MM.1S (cell line): ENCODE measurements around the gene TMEM175.

ENCODE experiments used
- DNase-seq: peaks from one replicate; pipeline ENCODE4 v3.0.0-alpha.2; 2015
- H2AFZ ChIP-seq: fragments of 300-600 bp; sonication (generic); 2 replicates; pipeline ENCODE4 v1.6.0; 2016; ENCODE audit warnings: antibody characterized with exemption, low read length
- H3F3A ChIP-seq: fragments of 300-600 bp; sonication (generic); 2 replicates; pipeline ENCODE4 v1.6.1; 2016; ENCODE audit warnings: mild to moderate bottlenecking, antibody characterized with exemption, low read length, moderate library complexity, mixed read lengths; ENCODE audit not compliant: insufficient read depth
- H3K27ac ChIP-seq: fragments of 300-600 bp; sonication (generic); 2 replicates; pipeline ENCODE4 v1.5.1; 2016; ENCODE audit warnings: mild to moderate bottlenecking, low read length
- H3K27me3 ChIP-seq: fragments of 300-600 bp; sonication (generic); replicated peaks from 2 replicates; pipeline ENCODE4 v1.6.0; 2016; ENCODE audit warnings: low read length; ENCODE audit not compliant: insufficient read depth
- H3K36me3 ChIP-seq: fragments of 300-600 bp; sonication (generic); replicated peaks from 2 replicates; pipeline ENCODE4 v1.6.1; 2016; ENCODE audit warnings: mild to moderate bottlenecking, low read length, mixed read lengths; ENCODE audit not compliant: insufficient read depth
- H3K4me1 ChIP-seq: fragments of 300-600 bp; sonication (generic); 2 replicates; pipeline ENCODE4 v1.6.1; 2016; ENCODE audit warnings: low read length, mixed read lengths
- H3K4me2 ChIP-seq: fragments of 300-600 bp; sonication (generic); 2 replicates; pipeline ENCODE4 v1.6.0; 2016; ENCODE audit warnings: low read depth, low read length
- H3K4me3 ChIP-seq: fragments of 300-600 bp; sonication (generic); 2 replicates; pipeline ENCODE4 v1.5.1; 2016; ENCODE audit warnings: low read length, mixed read lengths
- H3K79me2 ChIP-seq: fragments of 300-600 bp; sonication (generic); 2 replicates; pipeline ENCODE4 v1.6.1; 2016; ENCODE audit warnings: mixed run types, low read length, mixed read lengths
- H3K9ac ChIP-seq: fragments of 300-600 bp; sonication (generic); 2 replicates; pipeline ENCODE4 v1.6.1; 2016; ENCODE audit warnings: low read length, mixed read lengths
- H3K9me2 ChIP-seq: fragments of 300-600 bp; sonication (generic); replicated peaks from 2 replicates; pipeline ENCODE4 v1.6.1; 2016; ENCODE audit warnings: mild to moderate bottlenecking, low read length, mixed read lengths; ENCODE audit not compliant: insufficient read depth
- H3K9me3 ChIP-seq: fragments of 300-600 bp; sonication (generic); replicated peaks from 2 replicates; pipeline ENCODE4 v1.6.1; 2016; ENCODE audit warnings: mild to moderate bottlenecking, low read length, mixed read lengths; ENCODE audit not compliant: insufficient read depth
- H4K20me1 ChIP-seq: fragments of 300-600 bp; sonication (generic); 2 replicates; pipeline ENCODE4 v1.6.1; 2016; ENCODE audit warnings: mild to moderate bottlenecking, low read length, moderate library complexity, mixed read lengths; ENCODE audit not compliant: insufficient read depth
- EZH2 ChIP-seq: fragments of 300-600 bp; sonication (generic); optimal IDR thresholded peaks from 2 replicates; pipeline ENCODE3; 2017; ENCODE audit warnings: low read depth, mild to moderate bottlenecking, antibody characterized with exemption, low read length, mixed read lengths
- EZH2phosphoT487 ChIP-seq: fragments of 300-600 bp; sonication (generic); IDR thresholded peaks from 2 replicates; pipeline ENCODE4 v1.6.1; 2018; ENCODE audit warnings: antibody characterized with exemption, low read length
- TF ChIP-seq, protein P1 (sequence below): fragments of 300-600 bp; sonication (generic); IDR thresholded peaks from 2 replicates; pipeline ENCODE4 v1.5.1; 2016; ENCODE audit warnings: antibody characterized with exemption, low read length, mixed read lengths

Gene TMEM175, protein sequence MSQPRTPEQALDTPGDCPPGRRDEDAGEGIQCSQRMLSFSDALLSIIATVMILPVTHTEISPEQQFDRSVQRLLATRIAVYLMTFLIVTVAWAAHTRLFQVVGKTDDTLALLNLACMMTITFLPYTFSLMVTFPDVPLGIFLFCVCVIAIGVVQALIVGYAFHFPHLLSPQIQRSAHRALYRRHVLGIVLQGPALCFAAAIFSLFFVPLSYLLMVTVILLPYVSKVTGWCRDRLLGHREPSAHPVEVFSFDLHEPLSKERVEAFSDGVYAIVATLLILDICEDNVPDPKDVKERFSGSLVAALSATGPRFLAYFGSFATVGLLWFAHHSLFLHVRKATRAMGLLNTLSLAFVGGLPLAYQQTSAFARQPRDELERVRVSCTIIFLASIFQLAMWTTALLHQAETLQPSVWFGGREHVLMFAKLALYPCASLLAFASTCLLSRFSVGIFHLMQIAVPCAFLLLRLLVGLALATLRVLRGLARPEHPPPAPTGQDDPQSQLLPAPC

DNA sequence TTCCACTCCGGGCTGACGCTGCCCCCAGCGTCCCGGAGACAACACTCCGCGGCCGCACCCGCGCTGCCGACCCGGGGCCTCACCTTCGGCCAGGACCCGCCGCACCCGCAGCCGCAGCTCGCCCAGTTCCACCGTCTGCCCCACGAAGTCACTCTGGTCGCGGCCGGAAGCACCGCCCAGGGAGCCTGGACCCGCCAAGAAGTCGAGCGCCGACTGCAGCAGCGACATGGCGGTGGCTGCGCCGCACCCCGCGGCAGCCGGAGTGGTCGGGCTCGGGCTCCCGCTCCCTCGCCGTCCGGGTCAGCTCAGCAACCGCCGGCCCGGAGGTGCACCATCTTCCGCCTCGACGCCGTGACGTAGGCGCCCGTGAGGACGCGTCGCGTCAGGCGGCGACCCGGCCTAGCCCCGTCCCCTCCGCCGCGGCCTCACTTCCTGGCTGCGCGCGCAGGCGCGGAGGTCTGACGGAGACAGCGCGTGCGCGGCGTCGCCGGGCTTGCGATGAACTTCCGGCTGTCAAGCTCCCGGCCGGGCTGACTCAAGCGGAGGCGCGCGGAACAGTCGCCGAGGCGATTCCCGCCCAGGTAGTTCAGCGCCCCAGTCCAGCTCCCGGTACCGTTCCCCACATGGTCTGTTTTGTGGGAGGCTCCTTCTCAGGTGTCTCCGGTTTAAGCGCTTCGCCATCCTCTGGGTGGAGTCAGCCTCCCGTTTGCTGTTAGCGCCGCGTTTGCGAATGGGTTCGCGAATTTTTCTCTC, at the start of gene TMEM175, which contains the start of gene GAK:
Gene TMEM175 (plus strand): TSS at position 501 of the 753 bp plus-strand sequence. CDS start 15,280 bp downstream, outside the sequence.
Gene GAK (minus strand): TSS at position 357 of the 753 bp plus-strand sequence. CDS start 129 bp downstream, at position 228.
- Histone ChIP-seq H3K27ac (peak within 1 kb of the TSS; percentile 79), H3K4me2 (peak within 1 kb of the TSS; percentile 86), H4K20me1 (no peaks in the 10 kb centered on the region), H2AFZ (peak within 1 kb of the TSS; percentile 83), H3K36me3 (no peaks in the 10 kb centered on the region), H3F3A (peaks cover 8% of the 10 kb centered on the region), H3K9me2 (no peaks in the 10 kb centered on the region), H3K9me3 (no peaks in the 10 kb centered on the region), H3K27me3 (no peaks in the 10 kb centered on the region), H3K79me2 (peaks cover 51% of the 10 kb centered on the region), H3K4me1 (peaks cover 5% of the 10 kb centered on the region), H3K9ac (peak within 1 kb of the TSS; percentile 98), H3K4me3 (peak within 1 kb of the TSS; percentile 98)
- TF ChIP-seq EZH2, result no peak
- TF ChIP-seq EZH2phosphoT487, result no peak
- TF ChIP-seq, protein P1, sequence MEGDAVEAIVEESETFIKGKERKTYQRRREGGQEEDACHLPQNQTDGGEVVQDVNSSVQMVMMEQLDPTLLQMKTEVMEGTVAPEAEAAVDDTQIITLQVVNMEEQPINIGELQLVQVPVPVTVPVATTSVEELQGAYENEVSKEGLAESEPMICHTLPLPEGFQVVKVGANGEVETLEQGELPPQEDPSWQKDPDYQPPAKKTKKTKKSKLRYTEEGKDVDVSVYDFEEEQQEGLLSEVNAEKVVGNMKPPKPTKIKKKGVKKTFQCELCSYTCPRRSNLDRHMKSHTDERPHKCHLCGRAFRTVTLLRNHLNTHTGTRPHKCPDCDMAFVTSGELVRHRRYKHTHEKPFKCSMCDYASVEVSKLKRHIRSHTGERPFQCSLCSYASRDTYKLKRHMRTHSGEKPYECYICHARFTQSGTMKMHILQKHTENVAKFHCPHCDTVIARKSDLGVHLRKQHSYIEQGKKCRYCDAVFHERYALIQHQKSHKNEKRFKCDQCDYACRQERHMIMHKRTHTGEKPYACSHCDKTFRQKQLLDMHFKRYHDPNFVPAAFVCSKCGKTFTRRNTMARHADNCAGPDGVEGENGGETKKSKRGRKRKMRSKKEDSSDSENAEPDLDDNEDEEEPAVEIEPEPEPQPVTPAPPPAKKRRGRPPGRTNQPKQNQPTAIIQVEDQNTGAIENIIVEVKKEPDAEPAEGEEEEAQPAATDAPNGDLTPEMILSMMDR, result no peak
- peak; percentile 97 for DNase-seq

DNA sequence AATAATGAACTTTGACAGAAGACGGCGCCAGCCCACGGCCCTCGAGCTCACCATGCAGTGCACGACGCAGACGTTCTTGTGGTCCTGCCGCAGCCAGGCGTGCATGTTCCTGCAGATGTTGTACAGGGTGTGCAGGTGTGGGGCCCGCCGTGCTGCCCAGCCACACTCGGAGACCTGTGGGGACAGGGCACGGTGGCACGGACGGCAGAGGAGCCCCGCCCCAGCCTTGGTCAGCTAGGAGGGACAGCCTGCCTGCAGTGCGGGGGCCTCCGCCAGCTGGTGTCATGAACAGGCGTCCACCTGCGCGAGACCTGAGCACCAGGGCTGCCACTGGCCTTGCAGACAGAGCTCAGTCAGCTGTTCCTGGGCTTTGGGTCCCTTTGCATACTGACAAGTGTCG, 49.6 kb upstream of the TMEM175 start:
- Histone ChIP-seq H3K9me3 (no peaks in the 10 kb centered on the region), H3F3A (no peaks in the 10 kb centered on the region), H4K20me1 (no peaks in the 10 kb centered on the region), H2AFZ (no peak overlapping the region), H3K27me3 (no peaks in the 10 kb centered on the region), H3K36me3 (no peaks in the 10 kb centered on the region; the same call in 1 of the 2 replicates), H3K9me2 (no peaks in the 10 kb centered on the region), H3K4me1 (no peaks in the 10 kb centered on the region), H3K9ac (no peak overlapping the region), H3K4me2 (no peak overlapping the region), H3K4me3 (no peak overlapping the region), H3K79me2 (no peaks in the 10 kb centered on the region), H3K27ac (no peak overlapping the region)
- no peak for DNase-seq
- TF ChIP-seq EZH2 (no peak), EZH2phosphoT487 (no peak)
- TF ChIP-seq, protein P1, result no peak

DNA sequence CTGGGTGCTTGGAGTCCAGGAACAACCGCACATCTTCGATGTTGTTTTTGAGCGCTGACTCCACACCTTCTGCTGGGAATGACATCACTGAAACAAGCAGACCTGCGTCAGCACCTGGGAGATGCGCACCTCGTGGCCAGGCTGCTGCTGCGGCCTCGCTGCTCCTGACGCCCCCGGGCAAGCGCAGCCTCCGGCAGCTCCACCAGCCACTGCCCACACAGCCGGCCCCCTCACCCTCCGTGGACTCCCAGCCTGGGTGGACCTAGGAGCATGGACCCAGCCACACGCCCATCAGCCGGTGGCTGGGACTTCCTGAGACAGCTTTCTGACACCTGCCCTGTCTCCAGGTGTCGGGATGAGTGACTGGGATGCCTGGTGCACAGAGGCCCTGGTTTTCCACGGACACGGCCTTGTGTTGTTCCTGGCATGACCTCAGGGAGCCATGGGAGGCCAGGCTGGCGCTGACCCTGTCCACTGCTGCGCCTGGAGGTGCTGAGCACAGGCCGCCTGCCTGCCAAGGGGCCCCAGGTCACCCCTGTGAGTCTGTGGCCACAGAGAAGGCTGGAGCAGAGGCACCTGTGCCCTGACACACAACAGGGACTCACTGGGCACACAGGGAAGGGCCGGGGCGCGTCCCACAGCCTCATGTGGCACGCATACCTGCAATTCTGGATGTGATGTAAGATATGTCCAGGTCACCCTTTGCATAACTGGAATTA, 48.7 kb upstream of the TMEM175 start:
- no peaks in the 10 kb centered on the region for H4K20me1 ChIP-seq
- no peak for TF ChIP-seq EZH2phosphoT487
- TF ChIP-seq, protein P1, result no peak
- no peak for TF ChIP-seq EZH2

More for the DNA sequence above, 48.7 kb upstream of the TMEM175 start:
- Histone ChIP-seq H3K27ac (no peak overlapping the region), H2AFZ (no peak overlapping the region), H3K9me3 (no peaks in the 10 kb centered on the region), H3K4me1 (no peaks in the 10 kb centered on the region), H3K9me2 (no peaks in the 10 kb centered on the region), H3K9ac (no peak overlapping the region), H3K27me3 (no peaks in the 10 kb centered on the region), H3K4me2 (no peak overlapping the region), H3F3A (no peaks in the 10 kb centered on the region), H3K79me2 (no peaks in the 10 kb centered on the region), H3K4me3 (no peak overlapping the region), H3K36me3 (no peaks in the 10 kb centered on the region; the same call in 1 of the 2 replicates)
- DNase-seq, result no peak
